CD1c-positive myeloid dendritic cell (primary cell): ENCODE data around the gene GRM8.

Experiments used
- DNase-seq: peaks from one replicate; pipeline ENCODE4 v3.0.0-alpha.2; 2016; ENCODE audit errors: extremely low spot score

The GRM8 gene

DNA sequence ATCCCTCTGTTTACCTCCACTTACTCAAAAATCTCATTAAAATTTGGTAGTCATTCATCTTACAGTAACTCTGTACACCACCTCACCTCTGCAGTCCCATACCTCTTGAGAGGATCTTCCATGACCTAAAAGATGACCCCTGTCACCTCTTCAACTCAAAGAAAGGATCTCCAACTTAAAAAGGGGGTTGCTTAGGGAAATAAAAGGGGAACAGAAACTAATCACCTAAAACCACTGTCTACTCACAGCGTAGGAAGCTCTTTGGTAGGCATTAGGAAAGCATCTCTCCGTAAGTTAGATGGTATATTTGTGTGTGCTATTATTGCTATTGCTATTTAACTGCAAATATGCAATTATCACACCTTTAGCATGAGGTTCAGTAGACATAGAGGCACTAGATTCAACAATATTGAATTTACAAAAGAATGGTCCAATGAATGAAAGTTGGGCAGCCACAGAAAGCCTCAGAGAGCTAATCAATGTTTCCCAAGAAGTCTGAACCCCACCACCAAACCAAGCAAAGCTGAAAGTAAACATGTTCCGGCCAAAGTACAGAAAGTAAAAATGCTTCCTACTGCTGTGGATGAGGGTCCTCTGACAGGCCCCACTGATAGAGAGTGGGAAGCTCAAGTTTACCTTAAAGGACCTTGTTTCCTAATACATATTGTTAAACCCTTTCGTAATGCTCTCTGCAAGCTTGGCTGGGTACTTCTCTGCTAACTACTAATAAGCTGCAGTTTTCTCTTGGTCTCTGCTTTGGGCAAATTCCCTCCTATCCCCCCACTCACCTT, 105.8 kb downstream of the GRM8 start:
- DNase-seq: no peak

DNA sequence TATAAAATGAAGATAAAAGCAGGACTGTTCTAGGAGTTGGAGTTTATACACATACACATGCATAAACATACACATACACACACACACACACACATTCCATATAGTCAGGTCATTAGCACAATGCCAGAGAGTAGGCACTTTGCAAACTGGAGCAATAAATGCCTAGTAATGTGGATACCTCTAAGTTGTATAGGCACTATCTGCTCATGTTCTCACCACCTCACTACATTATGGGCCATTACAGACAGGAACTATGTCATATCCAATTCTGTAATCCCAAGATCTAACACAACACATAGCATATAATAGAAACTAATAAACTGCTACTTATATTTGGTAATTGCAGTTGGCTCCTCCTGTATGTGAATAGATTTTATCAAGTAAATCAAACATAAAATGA, 115.6 kb downstream of the GRM8 start:
- DNase-seq: no peak

DNA sequence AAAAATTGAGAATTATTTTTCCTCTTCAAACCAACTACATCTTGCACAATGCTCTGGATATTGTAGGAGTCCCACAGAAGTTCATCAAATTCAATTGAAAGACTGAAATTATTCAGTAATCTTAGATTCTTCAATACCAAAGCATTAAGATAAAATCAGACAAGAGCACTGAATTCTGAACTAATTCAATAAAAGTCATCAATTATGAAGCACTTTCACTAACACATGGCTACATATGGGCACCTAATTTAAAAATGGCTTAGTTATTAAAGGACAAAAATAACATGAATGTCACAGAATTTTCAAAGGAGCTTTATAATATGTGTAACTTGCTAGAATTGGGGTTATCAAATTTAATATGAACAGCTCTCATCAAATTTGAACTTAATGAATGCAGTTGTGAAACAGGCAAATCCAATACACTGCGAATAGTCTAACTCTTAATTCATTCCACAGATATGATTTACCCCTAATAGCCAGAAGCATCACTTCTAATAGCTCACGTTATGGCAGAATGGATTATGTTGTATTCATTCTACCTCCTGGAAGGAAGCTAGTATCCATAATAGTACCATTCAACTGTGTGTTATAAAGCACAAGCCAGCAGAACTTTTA, 116.8 kb downstream of the GRM8 start:
- DNase-seq: no peak

DNA sequence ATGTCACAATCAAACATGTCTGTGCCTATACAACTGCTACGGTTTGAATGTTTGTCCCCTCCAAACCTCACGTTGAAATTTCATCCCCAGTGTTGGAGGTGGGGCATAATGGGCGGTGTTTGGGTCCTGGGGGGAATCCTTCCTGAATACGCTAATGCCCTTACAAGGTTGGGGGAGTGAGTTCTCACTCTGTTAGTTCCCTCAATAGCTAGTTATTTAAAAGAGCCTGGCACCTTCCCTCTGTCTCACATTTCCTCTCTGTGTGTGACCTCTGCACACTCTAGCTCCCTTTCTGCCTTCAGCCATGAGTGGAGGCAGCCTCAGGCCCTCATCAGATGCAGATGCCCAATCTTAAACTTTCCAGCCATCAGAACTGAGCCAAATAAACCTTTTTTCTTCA, 129.5 kb downstream of the GRM8 start:
- DNase-seq: no peak

DNA sequence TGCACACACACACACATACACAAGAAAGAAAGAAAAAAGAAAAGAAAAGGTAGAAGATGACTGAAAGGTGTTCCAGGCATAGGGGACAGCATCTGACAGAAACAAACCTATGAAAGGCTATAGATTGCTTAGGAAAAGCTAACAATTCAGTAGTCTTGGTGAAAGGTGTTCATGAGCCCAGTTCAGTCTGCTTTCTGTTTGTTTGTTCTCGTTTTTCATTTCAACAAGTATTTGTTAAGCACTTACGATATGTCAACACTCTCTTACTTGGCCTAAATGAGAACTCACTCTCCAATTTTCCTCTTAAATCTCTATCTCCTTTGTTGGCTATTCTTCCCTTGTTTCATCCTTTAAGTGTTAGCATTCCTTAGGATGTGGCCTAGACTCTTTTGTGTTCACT, 133.2 kb downstream of the GRM8 start:
- DNase-seq: no peak

DNA sequence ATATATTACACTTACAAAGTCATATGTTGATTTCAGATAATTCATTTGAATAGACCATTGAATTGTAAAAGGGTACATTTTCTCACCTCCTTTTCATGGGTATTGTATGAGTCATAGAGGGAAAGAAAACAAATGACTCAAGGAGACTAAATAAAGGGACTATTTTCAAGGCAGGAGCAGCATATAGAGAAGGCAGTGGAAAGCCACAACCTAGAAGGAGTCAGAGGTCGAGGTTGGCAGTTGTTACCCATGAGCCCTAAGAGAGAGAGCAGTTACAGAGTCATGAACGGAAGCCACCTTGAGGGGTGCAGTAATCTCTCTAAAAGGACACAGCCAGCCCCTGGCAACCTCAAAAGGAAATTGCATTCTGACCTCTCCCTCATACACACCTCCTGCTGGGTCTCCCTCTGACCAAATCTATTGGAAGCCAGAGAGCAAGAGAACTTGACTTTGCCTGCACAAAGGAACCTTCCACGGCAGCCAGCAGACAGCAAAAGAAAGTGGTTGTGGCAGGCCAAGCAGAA, 137.9 kb downstream of the GRM8 start:
- no peak for DNase-seq

DNA sequence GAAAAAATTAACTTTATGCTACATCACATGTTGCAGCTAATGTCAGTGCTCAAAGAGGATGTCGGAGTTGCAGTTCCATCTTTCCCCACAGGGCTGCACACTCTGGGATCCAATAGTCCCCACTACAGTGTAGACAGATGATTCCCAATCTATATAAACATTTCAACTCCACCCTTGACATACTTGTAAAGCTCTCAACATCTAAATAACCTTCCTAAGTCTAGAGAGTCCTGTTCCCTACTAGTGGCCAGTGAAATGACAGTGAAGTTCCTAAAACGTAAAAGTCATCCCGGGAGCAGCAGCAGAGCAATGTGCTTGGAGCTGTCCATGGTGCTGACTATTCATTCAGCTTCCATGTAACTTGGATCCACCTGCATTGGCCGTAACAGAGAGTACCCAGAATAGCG, 145.1 kb downstream of the GRM8 start:
- DNase-seq: peak; percentile 46

DNA sequence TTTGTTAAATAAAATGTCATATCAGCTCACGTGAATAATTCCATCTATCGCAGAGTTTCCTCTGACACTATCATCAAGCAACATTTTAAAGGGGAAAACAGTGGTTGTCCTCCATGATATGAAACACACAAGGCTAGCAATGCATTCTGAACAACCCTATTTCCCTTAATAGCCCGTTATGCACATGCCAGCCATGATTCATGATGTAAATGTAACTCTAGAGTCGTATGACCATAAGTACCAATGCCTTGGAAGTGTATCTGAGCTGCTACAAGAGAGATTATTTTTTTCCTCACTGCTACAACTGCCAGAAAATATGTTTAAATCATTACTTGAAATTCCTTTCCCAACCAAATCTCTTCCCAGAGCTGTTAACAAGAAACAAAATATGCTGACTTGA, 159.4 kb downstream of the GRM8 start:
- no peak for DNase-seq

DNA sequence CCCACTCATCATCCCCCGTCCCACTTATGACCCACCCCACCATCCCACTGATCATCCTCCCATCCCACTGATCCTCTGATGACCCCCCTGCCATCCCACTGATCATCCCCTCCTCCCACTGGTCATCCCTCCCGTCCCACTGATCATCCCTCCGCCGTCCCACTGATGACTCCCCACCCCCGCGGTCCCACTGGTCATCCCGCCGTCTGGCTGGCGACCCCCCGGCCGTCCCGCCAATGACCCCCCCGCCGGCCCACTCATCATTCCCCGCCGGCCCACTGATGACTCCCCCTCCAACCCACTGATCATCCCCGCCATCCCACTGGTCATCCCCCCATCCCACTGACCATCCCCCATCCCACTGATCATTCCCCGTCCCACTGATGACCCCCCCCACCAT, 161.1 kb downstream of the GRM8 start:
- DNase-seq: no peak

DNA sequence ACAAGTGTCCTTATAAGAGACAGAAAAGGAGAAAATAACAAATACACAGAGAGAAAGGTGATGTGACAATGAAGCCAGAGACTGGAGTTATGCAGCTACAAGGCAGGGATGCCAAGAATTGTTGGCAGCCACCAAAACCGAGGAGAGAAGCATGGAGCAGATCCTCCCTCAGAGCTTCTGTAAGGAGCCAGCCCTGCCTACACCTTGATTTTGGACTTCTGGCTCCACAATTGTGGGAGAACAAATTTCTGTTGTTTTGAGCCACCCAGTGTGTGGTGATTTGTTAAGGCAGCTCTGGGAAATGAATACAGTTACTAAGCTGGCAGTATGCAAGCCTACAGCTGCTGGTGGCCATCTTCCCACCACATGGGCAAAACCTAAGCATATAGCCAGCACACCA, 163.6 kb downstream of the GRM8 start:
- DNase-seq: no peak

DNA sequence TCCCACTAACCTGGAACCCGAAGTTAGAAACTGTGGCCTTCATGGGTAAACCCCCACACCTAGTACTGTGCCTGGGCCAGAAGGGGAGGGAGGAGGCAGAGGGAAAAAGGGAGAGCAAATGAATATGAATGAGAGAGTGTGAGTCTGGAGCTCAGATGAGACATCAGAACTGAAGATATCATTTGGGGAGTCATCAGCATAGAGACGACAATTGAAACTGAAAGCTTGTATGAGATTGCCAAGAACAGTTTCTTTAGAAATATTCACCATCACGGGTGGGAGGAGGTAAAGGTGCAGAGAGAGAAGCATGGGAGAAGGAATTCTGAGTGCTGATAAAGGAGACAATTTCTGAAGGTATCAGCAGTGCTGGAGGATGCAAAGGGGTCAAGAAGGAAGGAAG, 171.2 kb downstream of the GRM8 start:
- no peak for DNase-seq

DNA sequence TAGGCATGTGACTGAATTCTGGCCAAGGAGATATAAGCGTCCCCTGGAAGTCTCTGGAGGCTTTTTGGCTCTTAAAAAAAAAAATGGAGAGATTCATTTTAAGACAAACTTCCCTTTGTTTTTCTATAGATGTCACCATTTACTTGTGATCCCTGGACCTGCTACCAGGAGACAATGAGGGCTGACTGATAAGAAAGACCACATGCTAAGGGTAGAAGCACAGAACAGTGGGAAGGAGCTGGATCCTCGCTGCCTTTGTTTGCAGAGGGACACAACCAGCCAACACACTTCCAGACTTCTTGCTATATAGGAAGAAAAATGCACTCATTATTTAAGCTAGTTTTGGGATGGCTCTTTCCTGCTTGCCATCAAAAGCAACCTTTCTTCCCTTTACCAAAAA, 172.2 kb downstream of the GRM8 start:
- no peak for DNase-seq

DNA sequence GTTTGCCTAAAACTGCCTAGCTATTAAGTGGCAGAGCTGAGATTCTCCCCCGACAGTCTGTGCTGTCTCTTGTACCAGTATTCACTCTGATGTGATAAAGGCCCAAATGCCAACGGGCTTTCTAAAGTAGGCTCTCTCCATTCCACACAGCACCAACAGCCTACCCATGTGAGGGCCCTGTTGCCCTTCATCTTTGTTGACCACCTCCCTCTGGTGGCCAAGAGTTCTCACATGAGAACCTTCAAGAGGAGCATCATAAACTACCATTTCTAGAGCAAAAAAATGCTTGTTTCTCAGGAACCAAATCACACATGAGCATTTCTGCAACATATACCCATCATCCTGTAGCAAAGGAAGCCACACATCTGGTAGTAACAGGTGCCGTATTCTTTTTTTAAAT, 185.8 kb downstream of the GRM8 start:
- DNase-seq: no peak

DNA sequence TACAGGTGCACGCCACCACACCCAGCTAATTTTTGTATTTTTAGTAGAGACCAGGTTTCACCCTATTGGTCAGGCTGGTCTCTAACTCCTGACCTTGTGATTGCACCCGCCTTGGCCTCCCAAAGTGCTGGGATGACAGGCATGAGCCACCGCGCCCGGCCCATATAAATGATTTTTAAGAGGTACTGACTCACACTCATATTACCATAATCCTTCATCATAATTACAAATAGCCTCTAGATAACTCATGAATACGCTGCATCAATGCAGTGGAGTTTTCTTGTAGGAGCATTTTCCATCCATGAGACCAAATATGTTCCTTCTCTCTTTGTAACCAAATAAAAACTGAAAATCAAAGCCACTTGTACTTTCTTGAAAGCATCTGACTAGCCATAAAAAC, 193.3 kb downstream of the GRM8 start:
- no peak for DNase-seq

DNA sequence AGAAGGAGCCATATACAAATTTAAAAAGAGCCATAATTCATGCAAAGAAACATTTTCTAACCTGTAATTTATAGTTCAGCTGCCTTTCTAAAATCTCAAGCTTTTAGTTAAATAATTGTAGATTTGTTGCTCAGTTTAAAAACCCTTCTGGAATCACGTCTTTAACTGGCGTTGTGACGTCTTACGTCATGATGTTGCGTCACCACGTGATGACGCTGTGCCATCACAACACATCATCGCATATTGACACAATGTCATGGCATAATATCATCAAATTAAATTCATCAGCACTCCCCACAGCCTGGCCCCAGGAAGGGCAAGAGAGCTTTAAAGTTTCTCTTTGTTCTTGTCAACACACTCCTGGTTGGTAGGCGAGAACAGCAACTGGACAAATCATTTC, 194.8 kb downstream of the GRM8 start:
- DNase-seq: no peak

DNA sequence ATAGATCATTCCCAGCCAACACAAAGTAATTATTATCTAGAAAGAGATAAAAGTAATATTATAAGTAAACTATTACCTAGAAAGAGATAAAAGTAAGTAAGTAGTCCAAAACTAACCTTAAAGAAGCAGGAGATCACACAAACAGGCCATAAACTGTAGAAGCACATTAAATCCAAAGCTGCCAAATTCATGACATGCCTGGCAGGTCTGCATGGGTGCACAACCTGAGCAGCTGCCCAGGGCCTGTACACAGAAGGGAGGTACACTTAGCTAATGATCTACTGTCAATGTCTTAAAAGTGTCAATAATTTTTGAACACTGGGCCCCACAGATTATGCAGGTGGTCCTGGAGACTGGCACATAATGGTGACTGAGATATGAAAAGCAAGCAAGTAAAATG, 196.5 kb downstream of the GRM8 start:
- no peak for DNase-seq

DNA sequence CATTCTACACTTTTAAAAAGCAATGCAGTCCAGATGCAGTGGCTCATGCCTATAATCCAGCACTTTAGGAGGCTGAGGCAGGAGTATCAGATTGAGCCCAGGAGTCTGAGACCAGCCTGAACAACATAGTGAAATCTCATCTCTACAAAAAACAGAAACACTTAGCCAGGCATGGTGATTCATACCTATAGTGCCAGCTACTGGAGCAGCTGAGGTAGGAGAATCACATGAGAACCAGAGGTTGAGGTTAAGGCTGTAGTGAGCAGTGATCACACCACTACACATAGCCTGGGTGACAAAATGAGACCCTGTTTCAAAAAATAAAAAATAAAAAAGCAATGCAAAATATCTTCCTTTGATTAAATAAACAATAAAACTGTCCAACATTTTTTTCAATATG, 205.2 kb downstream of the GRM8 start:
- DNase-seq: no peak

DNA sequence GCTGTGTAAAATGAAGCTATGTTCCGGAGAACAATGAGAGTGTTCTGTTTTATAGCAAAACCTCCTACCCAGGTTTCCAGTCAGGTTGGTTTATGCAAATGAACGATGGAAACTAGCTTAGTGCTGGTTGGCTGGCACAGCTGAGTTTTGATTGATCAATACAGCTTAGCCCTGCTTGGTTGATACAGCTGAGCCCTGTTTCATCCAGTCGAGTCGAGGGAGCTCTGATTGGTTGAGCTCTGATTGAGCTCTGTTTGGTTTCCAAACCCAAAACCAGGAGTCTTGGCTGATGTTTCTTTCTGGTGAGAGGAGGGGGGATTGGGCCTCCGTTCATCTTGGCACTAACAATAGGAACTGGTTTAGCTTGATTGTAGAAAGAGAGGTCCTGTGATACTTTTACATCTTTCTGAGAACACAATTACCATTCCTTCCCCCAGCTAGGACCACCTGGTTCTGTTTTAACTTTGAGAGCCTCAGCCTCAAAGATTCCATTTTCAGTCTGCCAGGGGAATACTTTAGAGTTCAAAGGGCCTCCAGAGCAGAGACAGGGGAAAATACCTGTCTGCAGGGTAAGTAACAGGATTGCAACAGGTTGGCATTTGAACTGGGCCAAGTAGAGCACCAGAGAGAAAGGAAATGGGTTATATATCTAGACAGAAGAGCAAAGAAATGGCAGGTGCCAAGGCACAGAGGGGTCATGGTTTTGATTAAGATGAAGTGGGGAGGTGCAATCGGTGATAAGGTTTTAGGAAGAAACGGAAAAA, 210.9 kb downstream of the GRM8 start:
- no peak for DNase-seq

DNA sequence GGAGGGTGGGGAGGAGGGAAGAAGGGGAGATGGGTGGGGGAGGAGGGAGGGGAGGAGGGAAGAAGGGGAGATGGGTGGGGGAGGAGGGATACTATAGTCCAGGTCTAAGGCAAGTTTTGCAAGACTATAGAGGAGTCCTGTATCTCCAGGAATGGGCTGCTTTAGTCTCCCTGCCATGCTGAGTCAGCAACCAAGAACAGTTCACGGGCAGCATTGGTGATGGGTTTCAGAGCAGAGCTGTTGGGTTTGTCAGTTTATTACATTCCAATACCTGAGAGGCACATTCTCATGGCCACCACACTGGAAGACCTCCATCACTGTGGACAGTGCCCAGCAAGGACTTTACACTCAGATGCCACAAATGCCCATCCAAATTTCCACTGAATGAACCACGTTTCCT, 212.7 kb downstream of the GRM8 start:
- DNase-seq: no peak

DNA sequence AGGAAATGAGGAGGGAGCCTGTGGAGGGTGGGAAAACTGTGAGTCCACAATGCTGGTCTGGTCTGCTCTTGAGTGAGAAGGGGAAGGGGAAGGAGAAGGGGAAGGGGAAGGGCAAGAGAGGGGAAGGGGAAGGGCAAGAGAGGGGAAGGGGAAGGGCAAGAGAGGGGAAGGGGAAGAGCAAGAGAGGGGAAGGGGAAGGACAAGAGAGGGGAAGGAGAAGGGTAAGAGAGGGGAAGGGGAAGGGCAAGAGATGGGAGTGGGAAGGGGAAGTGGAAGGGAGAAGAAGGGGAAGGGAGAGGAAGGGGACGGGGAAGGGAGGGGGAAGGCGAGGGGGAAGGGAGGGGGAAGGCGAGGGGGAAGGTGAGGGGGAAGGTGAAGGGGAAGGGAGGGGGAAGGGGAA, 213.2 kb downstream of the GRM8 start:
- no peak for DNase-seq

DNA sequence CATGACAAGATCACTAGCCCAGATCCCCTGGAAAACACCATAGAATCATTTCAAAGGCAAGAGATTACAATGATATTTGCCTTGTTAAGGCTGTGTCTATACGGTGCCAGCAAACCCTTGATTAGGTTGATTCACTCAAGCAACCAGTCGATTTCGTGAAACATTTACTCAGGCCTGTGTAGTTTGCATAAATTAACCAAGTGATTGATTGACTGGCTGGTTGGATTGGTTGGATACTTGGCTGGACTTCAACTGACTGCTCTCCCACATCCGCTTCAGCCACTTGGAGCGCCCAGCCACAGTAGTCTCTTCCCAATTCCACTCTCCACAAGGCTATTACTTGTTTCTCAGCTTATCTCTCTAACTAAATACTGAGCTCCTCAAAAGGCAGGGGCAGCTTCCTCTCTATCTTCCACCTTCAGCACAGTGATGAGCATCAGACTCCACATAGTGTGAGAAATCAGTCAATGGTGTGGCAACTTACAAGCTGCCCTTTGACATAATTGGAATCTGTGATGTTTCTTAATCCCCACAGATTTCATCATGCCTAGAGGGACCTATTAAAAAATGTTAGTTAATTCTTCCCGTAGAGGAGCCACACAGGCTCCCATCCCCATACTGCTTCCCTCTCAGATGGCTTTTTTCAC, 217.4 kb downstream of the GRM8 start:
- no peak for DNase-seq

DNA sequence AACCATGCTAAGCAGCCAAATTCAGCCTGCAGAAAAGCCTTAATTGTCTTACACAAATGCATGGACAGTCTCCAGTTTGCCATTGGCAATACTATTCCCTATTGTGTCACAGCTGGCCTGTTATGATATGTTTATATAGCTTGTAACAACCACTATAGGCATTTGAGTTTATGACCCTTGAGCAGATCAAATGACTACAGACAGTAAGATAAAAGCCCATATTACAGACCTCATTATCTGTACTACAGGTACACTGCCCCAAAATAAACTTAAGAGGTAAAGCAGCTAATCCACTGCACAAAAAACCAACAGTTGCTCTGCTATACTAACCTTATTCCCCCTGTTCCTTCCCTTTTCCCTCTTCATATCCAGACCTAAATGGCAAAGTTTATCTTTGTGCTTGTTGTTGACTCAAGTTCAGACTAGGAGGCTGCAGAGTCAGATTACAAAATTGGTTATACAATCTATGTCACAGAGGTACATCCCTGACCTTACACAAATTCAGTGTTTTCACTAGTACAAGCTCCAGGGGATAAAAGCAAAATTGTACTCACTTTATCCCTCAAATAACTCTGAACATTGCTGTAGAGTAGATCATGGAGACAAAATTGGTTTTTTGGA, 218.4 kb downstream of the GRM8 start:
- no peak for DNase-seq
